Lower leg skin (tissue), 4 donors: Measurements from ENCODE around the gene CCL2. TPM values are rescaled to one million over a fixed set of nuclear protein-coding genes. Genes with fewer than 3 reads are reported as not detected.

ENCODE experiments used
- DNase-seq, 2 donors: peaks; one replicate each; pipeline ENCODE4 v3.0.0-alpha.2; 2019; ENCODE audit warnings: low spot score in 2 of 2
- H3K4me3 ChIP-seq: fragments of 200-600 bp; sonication (generic); 2 replicates; pipeline ENCODE4 v1.5.1; 2017; ENCODE audit warnings: mild to moderate bottlenecking, low read depth; ENCODE audit not compliant: poor library complexity, severe bottlenecking
- POLR2A ChIP-seq, 2 donors: fragments of 450-650 bp; IDR thresholded peaks; one replicate each; pipeline ENCODE4 v1.6.1; 2016 to 2017; ENCODE audit warnings: antibody characterized with exemption in 2 of 2, mild to moderate bottlenecking in 1 of 2, moderate library complexity in 1 of 2
- WGBS, 2 donors: methylation state at CpG; one replicate each; pipeline ENCODE4 v1.1.5; 2018; 5-methylcytosine and 5-hydroxymethylcytosine counted together
- intact Hi-C: fragments of 100-400 bp; cut with DNase I; formaldehyde crosslinking; loops from one replicate; pipeline ENCODE4 v1.15.0; 2023; ENCODE audit warnings: low total_unique reads
- total RNA-seq, 4 donors: library from RNA; depleted of rRNA; stranded (reverse); fragments of >200 nt; gene quantifications; one replicate each; pipeline ENCODE4 v1.1.0, GENCODE V29; 2016
- TF ChIP-seq, protein P1 (sequence below), 3 donors: fragments of 450-650 bp; IDR thresholded peaks; one replicate each; pipeline ENCODE4 v1.5.1; 2016; ENCODE audit warnings: antibody characterized with exemption in 3 of 3, mild to moderate bottlenecking in 3 of 3, moderate library complexity in 2 of 3

The CCL2 gene
- total RNA-seq, 4 donors from 2014 or later = 1.8 to 13.1 (median 7.0) TPM

GRCh38 chr17:34242587-34243363 is 12.3 kb upstream of the CCL2 start:
- DNase-seq = no peak
- 69 to 72% methylated on average over 8 of the region's 8 CpGs for WGBS, 2 donors
- intact Hi-C loops = no loop called here
- no peak overlapping the region for H3K4me3 ChIP-seq
- TF ChIP-seq, protein P1, sequence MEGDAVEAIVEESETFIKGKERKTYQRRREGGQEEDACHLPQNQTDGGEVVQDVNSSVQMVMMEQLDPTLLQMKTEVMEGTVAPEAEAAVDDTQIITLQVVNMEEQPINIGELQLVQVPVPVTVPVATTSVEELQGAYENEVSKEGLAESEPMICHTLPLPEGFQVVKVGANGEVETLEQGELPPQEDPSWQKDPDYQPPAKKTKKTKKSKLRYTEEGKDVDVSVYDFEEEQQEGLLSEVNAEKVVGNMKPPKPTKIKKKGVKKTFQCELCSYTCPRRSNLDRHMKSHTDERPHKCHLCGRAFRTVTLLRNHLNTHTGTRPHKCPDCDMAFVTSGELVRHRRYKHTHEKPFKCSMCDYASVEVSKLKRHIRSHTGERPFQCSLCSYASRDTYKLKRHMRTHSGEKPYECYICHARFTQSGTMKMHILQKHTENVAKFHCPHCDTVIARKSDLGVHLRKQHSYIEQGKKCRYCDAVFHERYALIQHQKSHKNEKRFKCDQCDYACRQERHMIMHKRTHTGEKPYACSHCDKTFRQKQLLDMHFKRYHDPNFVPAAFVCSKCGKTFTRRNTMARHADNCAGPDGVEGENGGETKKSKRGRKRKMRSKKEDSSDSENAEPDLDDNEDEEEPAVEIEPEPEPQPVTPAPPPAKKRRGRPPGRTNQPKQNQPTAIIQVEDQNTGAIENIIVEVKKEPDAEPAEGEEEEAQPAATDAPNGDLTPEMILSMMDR (IDR thresholded peaks at IDR 0.05) = no peak
- TF ChIP-seq POLR2A (IDR thresholded peaks at IDR 0.05) = no peak

GRCh38 chr17:34243364-34244320 is 11.4 kb upstream of the CCL2 start:
- TF ChIP-seq, protein P1 (IDR thresholded peaks at IDR 0.05) = no peak
- TF ChIP-seq POLR2A (IDR thresholded peaks at IDR 0.05) = no peak
- 49 to 56% methylated on average over 7 of the region's 7 CpGs for WGBS, 2 donors
- intact Hi-C loops = no loop called here
- DNase-seq = no peak
- no peak overlapping the region for H3K4me3 ChIP-seq

DNA sequence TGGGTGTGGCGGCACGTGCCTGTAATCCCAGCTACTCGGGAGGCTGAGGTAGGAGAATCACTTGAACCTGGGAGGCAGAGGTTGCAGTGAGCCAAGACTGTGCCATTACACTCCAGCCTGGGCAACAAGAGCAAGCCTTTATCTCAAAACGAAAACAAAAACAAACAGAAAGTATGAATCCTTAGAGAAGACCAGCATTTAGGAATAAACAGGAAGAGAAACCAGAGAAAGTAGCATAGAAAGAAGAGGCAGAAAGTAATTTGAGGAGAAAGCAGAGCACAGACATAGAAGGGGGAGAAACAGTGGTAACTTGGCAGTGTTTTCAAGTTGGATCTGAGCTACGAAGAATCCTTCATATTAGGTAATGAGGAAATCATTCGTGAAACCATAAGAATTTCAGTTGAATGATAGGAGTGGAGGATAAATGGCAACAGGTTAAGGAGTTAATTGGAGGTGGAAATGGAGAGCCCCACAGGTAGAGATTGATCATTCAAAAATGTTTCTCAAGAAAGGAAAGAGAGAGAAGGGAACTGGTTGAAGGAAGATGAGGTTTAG is 9.7 kb upstream of the CCL2 start:
- no peak overlapping the region for H3K4me3 ChIP-seq
- intact Hi-C loops = no loop called here
- no peak for DNase-seq
- TF ChIP-seq, protein P1 (IDR thresholded peaks at IDR 0.05) = no peak
- TF ChIP-seq POLR2A (IDR thresholded peaks at IDR 0.05) = no peak
- 80 to 90% methylated on average over 6 of the region's 6 CpGs for WGBS, 2 donors

GRCh38 chr17:34246446-34246845 is 8.6 kb upstream of the CCL2 start:
- intact Hi-C loops = no loop called here
- TF ChIP-seq POLR2A (IDR thresholded peaks at IDR 0.05) = no peak
- TF ChIP-seq, protein P1 (IDR thresholded peaks at IDR 0.05) = no peak
- H3K4me3 ChIP-seq = no peak overlapping the region
- 72 to 97% methylated on average over 1 of the region's 1 CpG for WGBS, 2 donors
- DNase-seq = no peak

- intact Hi-C loops = no loop called here
- no peak for TF ChIP-seq POLR2A (IDR thresholded peaks at IDR 0.05)
- TF ChIP-seq, protein P1 (IDR thresholded peaks at IDR 0.05) = no peak
- WGBS, 2 donors = 82 to 84% methylated on average over 3 of the region's 3 CpGs
- no peak overlapping the region for H3K4me3 ChIP-seq
- DNase-seq = no peak
Observed at GRCh38 chr17:34246881-34247280, 8.2 kb upstream of the CCL2 start.
